DMS153 treated with DMSO at 0.1 percent for 48 hours (cell line): ENCODE data around the gene PLCB4.

Experiments
- DNase-seq: peaks from one replicate; lab custom pipeline; 2025; ENCODE audit not compliant: unreplicated experiment; lab: John Stamatoyannopoulos, UW

The PLCB4 gene

DNA sequence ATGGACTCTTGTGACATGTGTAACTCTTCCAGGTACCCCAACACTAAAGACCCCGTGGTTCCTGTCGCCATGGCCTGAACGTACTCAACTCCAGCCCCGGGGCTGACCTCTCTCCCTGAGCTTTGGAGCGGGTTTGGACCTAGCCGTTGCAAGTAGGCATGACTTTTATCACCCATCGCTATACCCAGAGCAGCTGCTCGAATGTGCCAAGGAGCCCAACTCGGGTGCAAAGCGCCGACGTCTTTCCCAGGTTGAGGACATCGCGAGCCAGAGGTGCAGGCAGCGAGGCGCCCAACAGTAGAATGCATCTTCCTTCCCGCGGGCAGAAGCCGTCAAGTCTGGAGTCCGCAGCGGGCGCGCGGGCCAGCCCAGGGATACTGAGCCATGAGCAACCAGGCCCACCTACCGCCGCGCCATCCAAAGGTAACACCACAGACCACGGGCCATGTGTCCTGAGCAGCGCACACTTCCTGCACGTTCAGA lies 439.9 kb downstream of the PLCB4 start:
- no peak for DNase-seq

GRCh38 chr20:9509246-9509645 lies 440.4 kb downstream of the PLCB4 start:
- no peak for DNase-seq

GRCh38 chr20:9510911-9511310 lies 442.0 kb downstream of the PLCB4 start:
- no peak for DNase-seq

DNA sequence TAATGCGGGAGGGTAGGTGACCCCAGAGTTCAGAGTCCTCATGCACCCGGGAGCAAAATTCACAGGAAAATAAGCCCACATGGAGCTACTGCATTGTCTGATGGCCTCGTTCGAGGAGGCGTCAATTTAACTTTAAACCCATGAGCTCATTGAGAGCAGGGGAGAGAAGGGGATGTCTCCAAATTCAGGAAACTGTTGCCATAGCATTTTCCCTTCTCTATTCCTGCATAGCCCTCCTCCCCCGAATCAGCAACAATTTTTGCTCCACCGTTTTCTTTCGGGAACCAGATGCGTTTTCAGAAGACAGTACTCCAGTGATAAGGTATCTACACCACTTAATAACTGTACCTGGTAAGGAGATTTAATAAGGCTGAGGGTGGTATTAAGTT lies 445.2 kb downstream of the PLCB4 start:
- no peak for DNase-seq

- no peak for DNase-seq
Measured at GRCh38 chr20:9514461-9515213, 445.8 kb downstream of the PLCB4 start, which contains the start of gene LAMP5. Gene LAMP5 (plus strand): TSS chr20:9514590. CDS start chr20:9514853, 263 bp downstream.

DNA sequence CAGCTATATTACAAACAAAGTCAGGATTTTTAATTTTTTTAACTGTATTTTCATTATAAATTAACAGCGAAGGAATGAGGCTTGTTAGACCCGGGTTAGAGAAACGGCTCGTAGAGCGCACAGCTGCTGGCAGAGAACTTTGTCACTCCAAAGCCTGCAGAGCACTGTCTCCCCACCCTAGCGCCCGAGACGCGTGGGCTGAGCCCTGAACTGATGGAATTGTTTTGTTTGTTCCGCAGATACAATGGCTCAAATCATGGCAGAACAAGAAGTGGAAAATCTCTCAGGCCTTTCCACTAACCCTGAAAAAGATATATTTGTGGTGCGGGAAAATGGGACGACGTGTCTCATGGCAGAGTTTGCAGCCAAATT lies 446.3 kb downstream of the PLCB4 start:
- DNase-seq: no peak

DNA sequence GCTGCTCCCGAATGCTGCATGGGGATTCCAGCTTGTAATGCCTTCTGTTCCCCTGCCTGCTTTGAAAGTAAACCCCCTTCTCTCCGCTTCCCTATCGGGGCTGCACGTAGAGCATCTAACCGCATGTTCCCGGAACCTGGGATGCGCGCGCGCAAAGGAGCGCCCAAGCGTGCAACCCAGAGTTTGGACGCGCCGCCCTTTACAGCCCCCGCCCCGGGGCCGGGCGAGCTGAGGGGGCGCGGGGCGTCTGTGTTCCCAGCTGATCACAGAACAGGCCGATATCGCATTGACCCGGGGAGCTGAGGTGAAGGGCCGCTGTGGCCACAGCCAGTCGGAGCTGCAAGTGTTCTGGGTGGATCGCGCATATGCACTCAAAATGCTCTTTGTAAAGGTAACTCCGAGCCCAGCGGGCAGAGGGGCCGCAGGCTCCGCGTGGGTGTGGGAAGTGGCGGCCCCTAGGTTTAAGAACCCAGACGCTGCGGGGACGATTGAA lies 446.9 kb downstream of the PLCB4 start:
- DNase-seq: no peak

- DNase-seq: no peak
Measured at GRCh38 chr20:9516234-9516871, 447.5 kb downstream of the PLCB4 start.

GRCh38 chr20:9517297-9518162 lies 448.6 kb downstream of the PLCB4 start:
- no peak for DNase-seq

DNA sequence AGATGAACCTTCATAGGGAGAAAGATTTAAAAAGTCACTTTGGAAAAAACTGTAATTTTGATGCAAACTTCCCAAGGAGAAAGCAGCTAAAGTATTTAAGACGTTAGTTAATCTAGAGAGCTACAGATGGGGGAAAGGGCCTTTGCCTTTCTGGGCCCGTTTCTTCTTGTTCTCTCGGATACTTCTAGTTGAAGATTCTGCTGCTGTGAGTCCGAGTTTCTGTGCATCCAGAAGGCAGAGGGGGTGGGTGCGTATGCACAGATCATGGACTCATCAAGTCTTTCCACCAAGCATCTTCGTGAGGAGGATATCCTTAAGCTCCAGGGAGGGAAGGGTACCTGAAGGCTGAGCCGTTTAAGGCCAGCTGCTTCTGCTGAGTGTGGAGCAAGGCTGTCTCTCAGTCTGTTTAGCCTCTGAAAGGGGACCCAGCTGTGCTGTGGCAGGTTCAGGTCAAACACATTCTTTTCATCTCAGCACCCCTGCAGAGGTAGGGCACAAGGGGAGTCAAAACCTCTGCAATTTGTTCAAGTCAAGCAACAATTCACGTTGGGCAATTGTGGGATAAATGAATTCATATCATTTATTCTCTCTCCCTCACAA lies 449.8 kb downstream of the PLCB4 start:
- no peak for DNase-seq

DNA sequence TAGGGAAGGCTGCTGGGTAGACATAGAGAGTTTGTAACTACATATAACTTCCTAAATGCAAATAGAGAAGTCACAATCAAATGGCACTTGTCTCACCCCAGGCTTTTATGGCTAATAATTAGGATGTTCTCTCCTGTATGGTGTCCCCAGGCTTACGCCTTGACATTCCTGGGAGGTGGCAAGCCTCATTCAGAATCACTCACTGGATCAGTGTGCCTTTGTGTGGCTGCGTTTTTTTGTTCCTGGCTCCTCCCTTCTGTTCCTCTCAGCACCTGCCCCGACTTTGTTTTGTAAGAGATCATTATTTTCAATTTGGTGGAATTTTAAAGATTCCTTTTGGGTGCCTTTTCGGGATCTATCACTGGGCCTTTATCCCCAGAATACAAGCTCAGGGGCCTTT lies 451.2 kb downstream of the PLCB4 start:
- DNase-seq: no peak

DNA sequence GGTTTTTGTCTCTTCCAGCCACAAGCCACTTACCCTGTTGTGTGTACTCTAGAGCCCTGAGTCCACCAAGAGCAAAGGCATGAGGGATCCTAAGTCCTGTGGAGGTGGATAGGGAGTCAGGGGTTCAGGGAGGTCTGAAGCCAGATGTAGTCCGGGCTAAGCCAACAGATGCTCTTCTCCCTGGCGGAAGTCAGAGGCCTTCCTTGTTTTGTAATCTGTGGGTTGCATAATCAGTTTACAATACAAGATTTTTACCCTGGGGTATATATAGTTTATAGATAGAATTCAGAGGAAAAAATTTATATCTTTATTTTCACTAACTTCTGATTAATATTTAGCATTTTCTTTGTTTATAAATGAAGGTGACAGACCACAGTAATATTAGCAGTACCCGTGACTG lies 454.7 kb downstream of the PLCB4 start:
- DNase-seq: no peak
